Measurements from ENCODE around the gene TENM4.

The TENM4 gene

GRCh38 chr11:78691215-78691614, 749.6 kb downstream of the TENM4 start:
- H3K36me3 ChIP-seq (ENCODE audit: control insufficient read depth, insufficient read depth, low read length) = peaks cover 4% of the 10 kb centered on the region
- no peak overlapping the region for H3K27ac ChIP-seq (ENCODE audit: low read depth, low read length, severe bottlenecking)
- H3K9me3 ChIP-seq (ENCODE audit: control insufficient read depth, low read length) = no peaks in the 10 kb centered on the region
- H3K4me1 ChIP-seq (ENCODE audit: control insufficient read depth, insufficient read depth, low read length, poor library complexity, severe bottlenecking) = no peaks in the 10 kb centered on the region
- 88 to 100% methylated on average over 1 of the region's 2 CpGs for WGBS, 2 experiments (ENCODE audit: insufficient coverage in 2 of 2)
- no peak overlapping the region for H3K4me3 ChIP-seq (ENCODE audit: extremely low read depth, insufficient read depth, low read length, poor library complexity, severe bottlenecking)

GRCh38 chr11:78690352-78690987, 750.4 kb downstream of the TENM4 start:
- Histone ChIP-seq H3K9me3 (ENCODE audit: control insufficient read depth, low read length) (no peaks in the 10 kb centered on the region), H3K4me1 (ENCODE audit: control insufficient read depth, insufficient read depth, low read length, poor library complexity, severe bottlenecking) (no peaks in the 10 kb centered on the region), H3K4me3 (ENCODE audit: extremely low read depth, insufficient read depth, low read length, poor library complexity, severe bottlenecking) (no peak overlapping the region), H3K36me3 (ENCODE audit: control insufficient read depth, insufficient read depth, low read length) (peaks cover 4% of the 10 kb centered on the region), H3K27ac (ENCODE audit: low read depth, low read length, severe bottlenecking) (no peak overlapping the region)
- 93% methylated on average over 2 of the region's 2 CpGs; no CpG with 5 or more reads in 1 of the 2 experiments for WGBS, 2 experiments (ENCODE audit: insufficient coverage in 2 of 2)

GRCh38 chr11:78689585-78690153, 751.2 kb downstream of the TENM4 start:
- H3K4me1 ChIP-seq (ENCODE audit: control insufficient read depth, insufficient read depth, low read length, poor library complexity, severe bottlenecking) = no peaks in the 10 kb centered on the region
- H3K27ac ChIP-seq (ENCODE audit: low read depth, low read length, severe bottlenecking) = no peak overlapping the region
- H3K4me3 ChIP-seq (ENCODE audit: extremely low read depth, insufficient read depth, low read length, poor library complexity, severe bottlenecking) = no peak overlapping the region
- WGBS, 2 experiments (ENCODE audit: insufficient coverage in 2 of 2) = 79 to 93% methylated on average over 2 to 3 of the region's 5 CpGs
- H3K36me3 ChIP-seq (ENCODE audit: control insufficient read depth, insufficient read depth, low read length) = peaks cover 9% of the 10 kb centered on the region
- no peaks in the 10 kb centered on the region for H3K9me3 ChIP-seq (ENCODE audit: control insufficient read depth, low read length)

- Histone ChIP-seq H3K9me3 (ENCODE audit: control insufficient read depth, low read length) (no peaks in the 10 kb centered on the region), H3K27ac (ENCODE audit: low read depth, low read length, severe bottlenecking) (no peak overlapping the region), H3K4me1 (ENCODE audit: control insufficient read depth, insufficient read depth, low read length, poor library complexity, severe bottlenecking) (no peaks in the 10 kb centered on the region), H3K36me3 (ENCODE audit: control insufficient read depth, insufficient read depth, low read length) (peaks cover 13% of the 10 kb centered on the region), H3K4me3 (ENCODE audit: extremely low read depth, insufficient read depth, low read length, poor library complexity, severe bottlenecking) (no peak overlapping the region)
- WGBS, 2 experiments (ENCODE audit: insufficient coverage in 2 of 2) = 75% methylated on average over 2 of the region's 3 CpGs; no CpG with 5 or more reads in 1 of the 2 experiments
Measured at GRCh38 chr11:78689101-78689500, 751.7 kb downstream of the TENM4 start.

- WGBS, 2 experiments (ENCODE audit: insufficient coverage in 2 of 2) = 93 to 100% methylated on average over 1 of the region's 1 CpG
Measured at GRCh38 chr11:78688460-78688859, 752.4 kb downstream of the TENM4 start.

GRCh38 chr11:78685156-78685555, 755.7 kb downstream of the TENM4 start:
- Histone ChIP-seq H3K4me1 (ENCODE audit: control insufficient read depth, insufficient read depth, low read length, poor library complexity, severe bottlenecking) (no peaks in the 10 kb centered on the region), H3K4me3 (ENCODE audit: extremely low read depth, insufficient read depth, low read length, poor library complexity, severe bottlenecking) (no peak overlapping the region), H3K27ac (ENCODE audit: low read depth, low read length, severe bottlenecking) (no peak overlapping the region), H3K36me3 (ENCODE audit: control insufficient read depth, insufficient read depth, low read length) (peaks cover 13% of the 10 kb centered on the region), H3K9me3 (ENCODE audit: control insufficient read depth, low read length) (no peaks in the 10 kb centered on the region)
- WGBS, 2 experiments (ENCODE audit: insufficient coverage in 2 of 2) = 100% methylated on average over 1 of the region's 3 CpGs; no CpG with 5 or more reads in 1 of the 2 experiments

More at GRCh38 chr11:78688460-78688859, 752.4 kb downstream of the TENM4 start:
- no peak overlapping the region for H3K27ac ChIP-seq (ENCODE audit: low read depth, low read length, severe bottlenecking)
- H3K9me3 ChIP-seq (ENCODE audit: control insufficient read depth, low read length) = no peaks in the 10 kb centered on the region
- H3K36me3 ChIP-seq (ENCODE audit: control insufficient read depth, insufficient read depth, low read length) = peaks cover 13% of the 10 kb centered on the region
- no peak overlapping the region for H3K4me3 ChIP-seq (ENCODE audit: extremely low read depth, insufficient read depth, low read length, poor library complexity, severe bottlenecking)
- no peaks in the 10 kb centered on the region for H3K4me1 ChIP-seq (ENCODE audit: control insufficient read depth, insufficient read depth, low read length, poor library complexity, severe bottlenecking)

- Histone ChIP-seq H3K36me3 (ENCODE audit: control insufficient read depth, insufficient read depth, low read length) (peaks cover 9% of the 10 kb centered on the region), H3K9me3 (ENCODE audit: control insufficient read depth, low read length) (no peaks in the 10 kb centered on the region), H3K4me1 (ENCODE audit: control insufficient read depth, insufficient read depth, low read length, poor library complexity, severe bottlenecking) (no peaks in the 10 kb centered on the region), H3K4me3 (ENCODE audit: extremely low read depth, insufficient read depth, low read length, poor library complexity, severe bottlenecking) (no peak overlapping the region), H3K27ac (ENCODE audit: low read depth, low read length, severe bottlenecking) (no peak overlapping the region)
- 80% methylated on average over 1 of the region's 2 CpGs; no CpG with 5 or more reads in 1 of the 2 experiments for WGBS, 2 experiments (ENCODE audit: insufficient coverage in 2 of 2)
Measured at GRCh38 chr11:78684377-78684776, 756.5 kb downstream of the TENM4 start.

- Histone ChIP-seq H3K4me3 (ENCODE audit: extremely low read depth, insufficient read depth, low read length, poor library complexity, severe bottlenecking) (no peak overlapping the region), H3K9me3 (ENCODE audit: control insufficient read depth, low read length) (no peaks in the 10 kb centered on the region), H3K4me1 (ENCODE audit: control insufficient read depth, insufficient read depth, low read length, poor library complexity, severe bottlenecking) (no peaks in the 10 kb centered on the region), H3K27ac (ENCODE audit: low read depth, low read length, severe bottlenecking) (no peak overlapping the region), H3K36me3 (ENCODE audit: control insufficient read depth, insufficient read depth, low read length) (peaks cover 9% of the 10 kb centered on the region)
- 90 to 95% methylated on average over 2 to 4 of the region's 5 CpGs for WGBS, 2 experiments (ENCODE audit: insufficient coverage in 2 of 2)
Measured at GRCh38 chr11:78683774-78684173, 757.1 kb downstream of the TENM4 start.

GRCh38 chr11:78676026-78676557, 764.7 kb downstream of the TENM4 start:
- Histone ChIP-seq H3K4me3 (ENCODE audit: extremely low read depth, insufficient read depth, low read length, poor library complexity, severe bottlenecking) (no peak overlapping the region), H3K4me1 (ENCODE audit: control insufficient read depth, insufficient read depth, low read length, poor library complexity, severe bottlenecking) (no peaks in the 10 kb centered on the region), H3K9me3 (ENCODE audit: control insufficient read depth, low read length) (no peaks in the 10 kb centered on the region), H3K36me3 (ENCODE audit: control insufficient read depth, insufficient read depth, low read length) (peaks cover 17% of the 10 kb centered on the region), H3K27ac (ENCODE audit: low read depth, low read length, severe bottlenecking) (no peak overlapping the region)
- WGBS, 2 experiments (ENCODE audit: insufficient coverage in 2 of 2) = 94 to 98% methylated on average over 17 to 22 of the region's 24 CpGs

GRCh38 chr11:78672850-78673620, 767.8 kb downstream of the TENM4 start:
- Histone ChIP-seq H3K36me3 (ENCODE audit: control insufficient read depth, insufficient read depth, low read length) (peaks cover 40% of the 10 kb centered on the region), H3K4me1 (ENCODE audit: control insufficient read depth, insufficient read depth, low read length, poor library complexity, severe bottlenecking) (no peaks in the 10 kb centered on the region), H3K27ac (ENCODE audit: low read depth, low read length, severe bottlenecking) (no peak overlapping the region), H3K9me3 (ENCODE audit: control insufficient read depth, low read length) (no peaks in the 10 kb centered on the region), H3K4me3 (ENCODE audit: extremely low read depth, insufficient read depth, low read length, poor library complexity, severe bottlenecking) (no peak overlapping the region)
- 97% methylated on average over 4 to 6 of the region's 9 CpGs for WGBS, 2 experiments (ENCODE audit: insufficient coverage in 2 of 2)
